Osteoblast (primary cell): ENCODE measurements around the gene PARVG. TPM values are rescaled to one million over a fixed set of nuclear protein-coding genes. Genes with fewer than 3 reads are reported as not detected.

ENCODE experiments used
- DNase-seq: peaks from one replicate; pipeline ENCODE4 v3.0.0; 2011; ENCODE audit warnings: low spot score, mixed read lengths; ENCODE audit not compliant: insufficient read length; ENCODE audit errors: missing footprints
- H2AFZ ChIP-seq: 2 replicates; pipeline ENCODE4 v1.6.0; 2011; ENCODE audit warnings: mild to moderate bottlenecking, low read length
- H3K27ac ChIP-seq: 2 replicates; pipeline ENCODE4 v1.5.1; 2011; ENCODE audit warnings: mild to moderate bottlenecking, low read depth, low read length, moderate library complexity
- H3K27me3 ChIP-seq: 2 replicates; pipeline ENCODE4 v1.6.0; 2012; ENCODE audit warnings: mild to moderate bottlenecking, control low read depth, inconsistent platforms, low read length, moderate library complexity; ENCODE audit not compliant: insufficient read depth
- H3K36me3 ChIP-seq: 2 replicates; pipeline ENCODE4 v1.5.1; 2011; ENCODE audit warnings: mild to moderate bottlenecking, low read length, control low read depth, moderate library complexity; ENCODE audit not compliant: insufficient read depth
- H3K4me1 ChIP-seq: 2 replicates; pipeline ENCODE4 v1.5.1; 2011; ENCODE audit warnings: mild to moderate bottlenecking, low read length, control low read depth, moderate library complexity; ENCODE audit not compliant: insufficient read depth
- H3K4me2 ChIP-seq: 2 replicates; pipeline ENCODE4 v1.6.0; 2011; ENCODE audit warnings: mild to moderate bottlenecking, low read length; ENCODE audit not compliant: insufficient read depth
- H3K4me3 ChIP-seq: fragments of 200-600 bp; sonication (generic); 3 replicates; pipeline ENCODE4 v1.5.1; 2012; ENCODE audit warnings: mild to moderate bottlenecking, low read length, inconsistent platforms; ENCODE audit not compliant: insufficient read depth
- H3K79me2 ChIP-seq: 2 replicates; pipeline ENCODE4 v1.6.0; 2012; ENCODE audit warnings: mild to moderate bottlenecking, low read length, control low read depth, inconsistent platforms; ENCODE audit not compliant: insufficient read depth
- H3K9me3 ChIP-seq: 2 replicates; pipeline ENCODE4 v1.5.1; 2011; ENCODE audit warnings: low read depth, low read length, control low read depth
- H4K20me1 ChIP-seq: 2 replicates; pipeline ENCODE4 v1.6.0; 2012; ENCODE audit warnings: mild to moderate bottlenecking, low read length, control low read depth; ENCODE audit not compliant: insufficient read depth
- CTCF ChIP-seq: IDR thresholded peaks from 2 replicates; pipeline ENCODE4 v1.5.1; 2011; ENCODE audit warnings: mild to moderate bottlenecking, low read depth, low read length, moderate library complexity; ENCODE audit errors: extremely low read depth
- total RNA-seq: library from RNA; depleted of rRNA; stranded (reverse); fragments of >200 nt; gene quantifications from 2 replicates; pipeline ENCODE4 v1.2.3, GENCODE V29; 2012

Gene PARVG
- total RNA-seq, 1 donor = 1.1 TPM

- DNase-seq = no peak
- Histone ChIP-seq H2AFZ (no peak overlapping the region), H3K27me3 (no peaks in the 10 kb centered on the region), H3K27ac (no peak overlapping the region), H3K79me2 (no peaks in the 10 kb centered on the region), H3K4me2 (no peak overlapping the region), H3K4me3 (no peak overlapping the region), H3K4me1 (peaks cover 15% of the 10 kb centered on the region), H3K36me3 (peaks cover 2% of the 10 kb centered on the region), H4K20me1 (no peaks in the 10 kb centered on the region), H3K9me3 (no peaks in the 10 kb centered on the region)
- no peak for TF ChIP-seq CTCF
These were observed 37.1 kb upstream of the PARVG start for GRCh38 chr22:44143579-44143978.

DNA sequence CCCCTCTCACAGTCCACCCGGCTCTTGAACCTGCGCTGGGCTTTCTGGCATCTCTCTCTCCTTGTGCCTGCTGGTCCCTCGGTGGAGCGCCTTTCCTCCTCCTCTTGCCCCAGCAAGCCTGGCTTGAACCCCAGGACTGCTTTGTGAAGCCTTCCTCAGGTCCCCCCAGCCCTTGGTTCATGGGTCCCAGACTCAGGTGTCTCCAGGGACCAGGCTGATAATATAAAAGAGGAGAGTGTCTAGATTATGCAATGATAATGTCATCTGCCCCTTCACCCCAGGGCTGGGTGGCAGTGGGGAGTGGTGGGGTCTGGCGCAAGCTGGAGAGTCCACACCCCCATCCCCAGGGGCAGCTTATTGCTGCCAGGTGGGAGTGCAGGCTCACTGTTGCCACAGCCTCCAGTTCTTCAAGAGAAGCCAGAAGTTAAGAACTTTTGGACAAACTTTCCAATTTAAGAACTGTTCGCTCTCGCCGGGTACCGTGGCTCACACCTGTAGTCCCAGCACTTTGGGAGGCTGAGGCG, 36.6 kb upstream of the PARVG start:
- Histone ChIP-seq H2AFZ (no peak overlapping the region), H4K20me1 (no peaks in the 10 kb centered on the region), H3K36me3 (no peaks in the 10 kb centered on the region), H3K27ac (no peak overlapping the region), H3K27me3 (no peaks in the 10 kb centered on the region), H3K9me3 (no peaks in the 10 kb centered on the region), H3K4me2 (no peak overlapping the region), H3K79me2 (no peaks in the 10 kb centered on the region), H3K4me3 (no peak overlapping the region), H3K4me1 (peaks cover 15% of the 10 kb centered on the region)
- no peak for TF ChIP-seq CTCF
- DNase-seq = no peak

GRCh38 chr22:44145544-44145943, 35.2 kb upstream of the PARVG start:
- H4K20me1 ChIP-seq = no peaks in the 10 kb centered on the region
- H3K27ac ChIP-seq = no peak overlapping the region
- DNase-seq = no peak
- peaks cover 15% of the 10 kb centered on the region for H3K4me1 ChIP-seq
- H3K4me3 ChIP-seq = no peak overlapping the region
- H3K79me2 ChIP-seq = no peaks in the 10 kb centered on the region
- no peaks in the 10 kb centered on the region for H3K27me3 ChIP-seq
- no peak overlapping the region for H2AFZ ChIP-seq
- no peaks in the 10 kb centered on the region for H3K9me3 ChIP-seq
- no peak overlapping the region for H3K4me2 ChIP-seq
- no peak for TF ChIP-seq CTCF
- H3K36me3 ChIP-seq = no peaks in the 10 kb centered on the region

GRCh38 chr22:44146088-44146861, 34.5 kb upstream of the PARVG start:
- Histone ChIP-seq H3K9me3 (no peaks in the 10 kb centered on the region), H3K27me3 (no peaks in the 10 kb centered on the region), H4K20me1 (no peaks in the 10 kb centered on the region), H2AFZ (no peak overlapping the region), H3K4me3 (no peak overlapping the region), H3K4me2 (no peak overlapping the region), H3K79me2 (no peaks in the 10 kb centered on the region), H3K36me3 (no peaks in the 10 kb centered on the region), H3K27ac (no peak overlapping the region), H3K4me1 (peaks cover 15% of the 10 kb centered on the region)
- no peak for DNase-seq
- no peak for TF ChIP-seq CTCF
